HG02973 (cell line): Measurements from ENCODE around the gene DAPK1.

Experiments used
- ATAC-seq: cut with Tn5 transposase; IDR thresholded peaks from one replicate; pipeline ENCODE4 v1.9.1; 2021; ENCODE audit warnings: moderate library complexity; ENCODE audit not compliant: unreplicated experiment

The DAPK1 gene

DNA sequence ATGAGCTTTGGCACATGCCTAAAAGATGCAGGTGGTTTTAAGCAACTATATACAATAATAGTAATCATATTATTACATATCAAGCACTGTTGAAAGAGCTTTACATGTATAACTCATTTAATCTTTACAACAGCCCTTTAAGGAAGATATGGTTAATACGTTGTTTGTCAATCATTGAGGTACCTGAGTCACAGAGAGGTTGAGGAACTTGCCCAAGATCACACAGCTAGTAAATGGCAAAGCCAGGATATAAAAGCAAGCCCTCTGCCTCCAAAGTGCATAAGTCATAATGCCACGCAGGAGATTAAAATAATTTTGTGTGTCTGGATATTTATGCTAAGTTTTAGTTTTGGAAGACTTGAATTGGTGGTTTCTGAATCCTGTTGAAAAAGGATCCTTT is 90.2 kb downstream of the DAPK1 start:
- no peak for ATAC-seq

GRCh38 chr9:87588339-87588738 is 90.7 kb downstream of the DAPK1 start:
- ATAC-seq = no peak

- ATAC-seq = no peak
Observed at GRCh38 chr9:87590996-87591395, 93.3 kb downstream of the DAPK1 start.

DNA sequence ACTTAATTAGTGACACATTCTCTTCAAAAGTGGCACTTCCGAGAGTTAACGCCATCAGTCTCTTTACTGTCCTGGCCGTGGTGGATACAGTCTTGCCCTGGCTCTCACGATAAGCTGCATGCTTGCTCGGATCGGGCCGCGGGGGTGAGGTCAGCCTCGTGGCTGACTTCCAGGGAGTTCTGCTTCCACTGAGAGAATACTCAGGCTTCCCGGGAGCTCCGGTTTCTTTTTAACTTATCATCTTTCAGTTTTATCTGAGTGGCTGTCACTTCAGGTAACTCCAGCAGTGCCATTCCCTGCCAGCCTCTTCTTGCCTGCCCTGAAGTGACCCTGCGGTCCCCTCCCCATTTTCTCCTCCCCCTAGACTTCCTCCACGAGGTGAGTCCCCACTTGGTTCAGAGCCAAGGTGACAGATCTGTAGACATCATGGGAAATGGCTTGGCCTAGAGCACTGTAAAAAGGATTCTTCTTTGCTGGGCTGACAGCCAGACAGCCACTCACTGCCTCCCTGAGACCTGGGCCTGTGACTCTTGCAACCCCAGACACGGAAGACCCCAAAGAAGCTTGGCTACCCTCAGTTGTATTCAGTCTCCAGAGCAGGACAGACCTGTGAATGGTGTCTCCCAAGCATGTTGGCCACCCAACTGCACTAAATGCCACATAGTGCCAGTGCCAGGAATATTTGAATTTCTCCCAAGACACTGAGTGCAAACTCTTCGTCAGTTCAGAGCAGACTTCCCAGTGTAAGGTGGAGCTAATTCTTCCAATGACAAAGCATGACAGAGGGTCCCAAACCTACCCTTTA is 95.1 kb downstream of the DAPK1 start:
- no peak for ATAC-seq

GRCh38 chr9:87593359-87593980 is 95.8 kb downstream of the DAPK1 start:
- ATAC-seq = no peak

DNA sequence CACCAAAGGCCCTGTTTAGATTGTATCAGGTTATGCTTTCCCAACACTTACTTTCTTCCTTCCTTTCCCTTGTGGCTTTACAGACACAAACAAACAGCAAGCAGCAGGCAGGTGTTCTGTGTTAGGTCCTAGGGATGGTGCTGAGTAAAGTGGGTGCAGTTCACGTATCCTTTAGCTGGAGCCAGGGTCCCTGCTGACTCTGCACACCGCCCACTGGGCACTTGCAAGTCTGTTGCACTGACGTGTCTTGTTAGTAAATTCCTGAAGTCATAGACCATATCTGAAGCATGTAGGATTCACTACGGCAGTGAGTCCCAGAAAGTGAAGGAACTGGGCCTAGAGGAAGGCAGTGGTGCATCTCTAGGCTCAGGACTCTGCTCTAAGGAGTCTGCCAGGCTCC is 96.5 kb downstream of the DAPK1 start:
- no peak for ATAC-seq

- ATAC-seq = no peak
Observed at GRCh38 chr9:87594662-87595061, 97.0 kb downstream of the DAPK1 start.

- ATAC-seq = no peak
Observed at GRCh38 chr9:87595610-87596009, 97.9 kb downstream of the DAPK1 start.

DNA sequence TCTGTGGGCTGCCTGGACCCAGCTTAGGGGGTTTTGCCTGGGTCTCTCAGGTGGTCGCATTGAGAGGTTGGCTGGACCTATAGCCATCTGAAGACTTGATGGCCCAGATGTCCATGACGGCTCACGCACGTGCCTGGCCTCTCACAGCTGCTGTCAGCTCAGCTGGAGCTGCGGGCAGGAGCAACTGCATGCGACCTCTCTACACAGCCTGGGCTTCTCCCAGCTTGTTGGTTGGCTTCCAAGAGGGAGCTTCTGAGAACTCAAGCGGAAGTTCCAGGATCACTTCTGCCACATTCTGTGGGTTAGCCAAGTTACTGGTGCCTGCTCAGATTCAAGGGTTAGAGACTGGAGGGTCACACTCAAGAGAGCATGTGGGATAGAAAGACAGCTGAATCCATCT is 99.2 kb downstream of the DAPK1 start:
- ATAC-seq = no peak

- ATAC-seq = no peak
Observed at GRCh38 chr9:87597710-87598443, 100.2 kb downstream of the DAPK1 start.

DNA sequence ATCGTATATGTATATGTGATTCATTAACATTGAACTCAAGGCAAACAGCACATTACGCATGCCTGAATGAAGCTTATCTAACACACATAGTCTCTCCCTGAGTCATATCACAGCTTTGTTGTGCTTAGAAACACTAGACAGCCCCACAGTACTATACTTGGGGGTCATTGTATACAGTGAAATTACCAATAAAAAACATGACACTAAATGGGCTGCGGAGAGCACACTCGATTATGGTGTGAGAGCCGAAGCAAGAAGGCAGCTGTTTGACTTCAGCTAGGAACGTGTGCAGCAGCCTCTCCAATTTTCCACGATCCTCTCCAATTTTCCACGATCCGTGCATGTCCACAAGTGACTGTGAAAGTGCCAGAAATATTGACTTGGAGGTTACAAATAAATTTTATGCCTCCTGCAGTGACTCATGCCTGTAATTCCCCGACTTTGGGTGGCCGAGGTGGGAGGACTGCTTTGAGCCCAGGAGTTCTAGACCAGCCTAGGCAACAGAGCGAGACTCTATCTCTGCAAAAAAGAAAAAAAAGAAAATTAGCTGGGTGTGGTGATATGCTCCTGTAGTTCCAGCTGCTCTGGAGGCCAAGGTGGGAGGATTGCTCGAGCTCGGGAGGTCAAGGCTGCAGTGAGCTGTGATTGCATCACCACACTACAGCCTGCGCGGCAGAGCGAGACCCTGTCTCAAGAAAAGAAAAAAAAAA is 102.4 kb downstream of the DAPK1 start:
- ATAC-seq = no peak

- no peak for ATAC-seq
Observed at GRCh38 chr9:87601176-87601575, 103.5 kb downstream of the DAPK1 start.

- ATAC-seq = no peak
Observed at GRCh38 chr9:87601595-87601994, 103.9 kb downstream of the DAPK1 start.

DNA sequence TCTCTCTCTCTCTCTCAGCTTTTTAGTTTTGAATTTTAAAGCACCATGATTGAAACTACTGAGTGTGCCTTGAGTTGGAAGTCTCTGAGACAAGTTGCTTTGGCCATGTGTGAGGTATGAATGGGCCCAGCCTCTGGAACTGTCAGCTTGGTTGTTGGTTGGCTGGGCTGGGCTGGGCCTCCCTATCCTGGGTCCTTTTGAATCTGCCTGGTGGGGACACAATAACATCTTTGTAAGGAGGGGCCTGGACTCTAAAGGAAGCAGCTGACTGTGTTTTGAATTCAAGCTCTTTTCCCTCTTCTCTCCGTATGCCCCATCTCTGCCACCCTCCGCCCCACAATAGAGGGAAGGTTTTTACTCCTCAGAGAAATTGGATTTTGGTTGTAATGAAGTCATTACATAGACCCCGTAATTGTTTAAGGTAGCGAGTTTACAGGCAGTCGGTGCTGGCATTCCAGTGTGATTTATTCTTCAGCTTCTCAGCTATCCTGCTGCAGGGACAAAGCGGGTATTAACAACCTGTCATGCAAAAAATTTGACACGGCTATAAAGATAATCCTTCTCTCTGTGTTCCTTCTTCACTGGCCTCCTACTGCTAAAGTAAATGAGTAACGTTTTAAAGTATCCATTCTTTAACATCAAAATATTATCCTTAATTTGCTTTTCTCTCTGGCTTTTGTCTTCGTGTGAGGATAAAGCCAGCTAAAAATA is 105.4 kb downstream of the DAPK1 start:
- no peak for ATAC-seq

GRCh38 chr9:87603854-87604490 is 106.3 kb downstream of the DAPK1 start:
- ATAC-seq = no peak

GRCh38 chr9:87604886-87605588 is 107.4 kb downstream of the DAPK1 start:
- ATAC-seq = no peak

DNA sequence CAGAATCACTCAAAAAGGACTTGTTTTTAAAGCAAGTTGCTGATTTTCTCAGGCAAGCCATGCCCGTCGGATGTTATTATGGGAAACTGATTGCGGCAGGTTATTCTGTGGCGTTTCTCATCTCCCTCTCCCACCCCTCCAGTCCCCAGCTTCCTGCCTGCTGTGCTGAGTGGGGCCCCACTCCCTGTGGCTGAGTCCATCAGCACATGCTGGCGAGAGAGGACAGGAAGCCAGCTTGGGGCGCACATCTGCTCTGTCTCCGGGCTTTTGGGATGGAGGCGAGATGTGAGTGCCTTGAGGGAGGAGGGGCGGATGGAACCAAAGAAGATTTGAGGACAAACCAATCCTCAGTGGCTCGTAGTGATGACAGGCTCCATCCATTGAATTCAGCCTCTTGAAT is 108.0 kb downstream of the DAPK1 start:
- no peak for ATAC-seq

GRCh38 chr9:87606841-87607521 is 109.3 kb downstream of the DAPK1 start:
- no peak for ATAC-seq

DNA sequence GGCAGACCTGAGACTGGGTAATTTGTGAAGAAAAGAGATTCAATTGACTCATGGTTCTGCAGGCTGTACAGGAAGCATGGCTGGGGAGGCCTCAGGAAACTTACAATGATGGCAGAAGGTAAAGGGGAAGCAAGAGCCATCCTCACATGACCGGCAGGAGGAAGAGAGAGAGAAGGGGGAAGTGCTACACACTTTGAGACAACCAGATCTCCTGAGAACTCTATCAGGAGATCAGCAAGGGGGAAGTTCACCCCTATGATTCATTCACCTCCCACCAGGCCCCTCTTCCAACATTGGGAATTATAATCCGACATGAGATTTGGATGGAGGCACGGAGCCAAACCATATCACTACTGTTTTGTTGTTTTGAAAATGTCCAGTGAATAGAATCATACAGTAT is 110.2 kb downstream of the DAPK1 start:
- no peak for ATAC-seq
